ENCODE results near the gene SEMA4A.
"Not testable (repeated sequence)": the region's sequence is repeated elsewhere in the genome, so short reads cannot be mapped to it uniquely, and the experiment has no call there.

Gene SEMA4A

GRCh38 chr1:156213644-156213966, 60.2 kb downstream of the SEMA4A start:
- H3K9me3 ChIP-seq (replicated peaks; ENCODE audit: low read length): no peaks in the 10 kb centered on the region
- H3K4me2 ChIP-seq (ENCODE audit: low read length): peak overlapping the region; percentile 99
- H3K4me3 ChIP-seq (ENCODE audit: low read length): peak overlapping the region; percentile 87
- peaks cover 18% of the 10 kb centered on the region for H3K4me1 ChIP-seq (ENCODE audit: control insufficient read depth, insufficient read depth, low read length)
- H3K36me3 ChIP-seq (ENCODE audit: insufficient read depth, low read length): peaks cover 20% of the 10 kb centered on the region
- peak overlapping the region; percentile 94 for H3K9ac ChIP-seq (ENCODE audit: low read depth, low read length)
- H3K27me3 ChIP-seq (ENCODE audit: control insufficient read depth, insufficient read depth, low read length): no peaks in the 10 kb centered on the region

- Histone ChIP-seq H3K4me2 (ENCODE audit: low read length) (peak overlapping the region; percentile 99), H3K36me3 (ENCODE audit: insufficient read depth, low read length) (peaks cover 20% of the 10 kb centered on the region), H3K9me3 (replicated peaks; ENCODE audit: low read length) (no peaks in the 10 kb centered on the region), H3K9ac (ENCODE audit: low read depth, low read length) (peak overlapping the region; percentile 94), H3K27me3 (ENCODE audit: control insufficient read depth, insufficient read depth, low read length) (no peaks in the 10 kb centered on the region), H3K4me1 (ENCODE audit: control insufficient read depth, insufficient read depth, low read length) (peaks cover 18% of the 10 kb centered on the region), H3K4me3 (ENCODE audit: low read length) (peak overlapping the region; percentile 87)
Measured at GRCh38 chr1:156214024-156214748, 60.8 kb downstream of the SEMA4A start.

- not testable (repeated sequence) for H3K4me3 ChIP-seq (ENCODE audit: low read length); H3K9ac ChIP-seq (ENCODE audit: low read depth, low read length); H3K9me3 ChIP-seq (replicated peaks; ENCODE audit: low read length); H3K27me3 ChIP-seq (ENCODE audit: control insufficient read depth, insufficient read depth, low read length); H3K36me3 ChIP-seq (ENCODE audit: insufficient read depth, low read length); H3K4me2 ChIP-seq (ENCODE audit: low read length)
- H3K4me1 ChIP-seq (ENCODE audit: control insufficient read depth, insufficient read depth, low read length): peaks cover 18% of the 10 kb centered on the region
Measured at GRCh38 chr1:156216361-156217086, 63.1 kb downstream of the SEMA4A start.

GRCh38 chr1:156217871-156218270, 64.5 kb downstream of the SEMA4A start:
- Histone ChIP-seq H3K4me2 (ENCODE audit: low read length) (no peak overlapping the region), H3K9ac (ENCODE audit: low read depth, low read length) (no peak overlapping the region)

GRCh38 chr1:156220226-156220625, 66.8 kb downstream of the SEMA4A start:
- H3K4me2 ChIP-seq (ENCODE audit: low read length): no peak overlapping the region
- peaks cover 17% of the 10 kb centered on the region for H3K36me3 ChIP-seq (ENCODE audit: insufficient read depth, low read length)
- H3K4me3 ChIP-seq (ENCODE audit: low read length): no peak overlapping the region
- H3K27me3 ChIP-seq (ENCODE audit: control insufficient read depth, insufficient read depth, low read length): no peaks in the 10 kb centered on the region
- H3K9me3 ChIP-seq (replicated peaks; ENCODE audit: low read length): no peaks in the 10 kb centered on the region
- no peak overlapping the region for H3K9ac ChIP-seq (ENCODE audit: low read depth, low read length)
- peaks cover 15% of the 10 kb centered on the region for H3K4me1 ChIP-seq (ENCODE audit: control insufficient read depth, insufficient read depth, low read length)

More at GRCh38 chr1:156217871-156218270, 64.5 kb downstream of the SEMA4A start:
- Histone ChIP-seq H3K27me3 (ENCODE audit: control insufficient read depth, insufficient read depth, low read length) (no peaks in the 10 kb centered on the region), H3K36me3 (ENCODE audit: insufficient read depth, low read length) (peaks cover 12% of the 10 kb centered on the region), H3K4me1 (ENCODE audit: control insufficient read depth, insufficient read depth, low read length) (peaks cover 19% of the 10 kb centered on the region), H3K9me3 (replicated peaks; ENCODE audit: low read length) (no peaks in the 10 kb centered on the region), H3K4me3 (ENCODE audit: low read length) (no peak overlapping the region)

- Histone ChIP-seq H3K9ac (ENCODE audit: low read depth, low read length) (no peak overlapping the region), H3K36me3 (ENCODE audit: insufficient read depth, low read length) (peaks cover 17% of the 10 kb centered on the region), H3K27me3 (ENCODE audit: control insufficient read depth, insufficient read depth, low read length) (no peaks in the 10 kb centered on the region), H3K4me1 (ENCODE audit: control insufficient read depth, insufficient read depth, low read length) (peaks cover 15% of the 10 kb centered on the region), H3K4me2 (ENCODE audit: low read length) (no peak overlapping the region), H3K4me3 (ENCODE audit: low read length) (no peak overlapping the region), H3K9me3 (replicated peaks; ENCODE audit: low read length) (no peaks in the 10 kb centered on the region)
Measured at GRCh38 chr1:156221986-156222692, 68.8 kb downstream of the SEMA4A start.

GRCh38 chr1:156225677-156226014, 72.3 kb downstream of the SEMA4A start:
- Histone ChIP-seq H3K27me3 (ENCODE audit: control insufficient read depth, insufficient read depth, low read length) (no peaks in the 10 kb centered on the region), H3K4me2 (ENCODE audit: low read length) (no peak overlapping the region), H3K9ac (ENCODE audit: low read depth, low read length) (no peak overlapping the region), H3K4me3 (ENCODE audit: low read length) (no peak overlapping the region), H3K36me3 (ENCODE audit: insufficient read depth, low read length) (peaks cover 21% of the 10 kb centered on the region), H3K9me3 (replicated peaks; ENCODE audit: low read length) (no peaks in the 10 kb centered on the region), H3K4me1 (ENCODE audit: control insufficient read depth, insufficient read depth, low read length) (peaks cover 8% of the 10 kb centered on the region)

GRCh38 chr1:156226116-156226538, 72.7 kb downstream of the SEMA4A start:
- Histone ChIP-seq H3K4me3 (ENCODE audit: low read length) (no peak overlapping the region), H3K9me3 (replicated peaks; ENCODE audit: low read length) (no peaks in the 10 kb centered on the region), H3K9ac (ENCODE audit: low read depth, low read length) (no peak overlapping the region), H3K27me3 (ENCODE audit: control insufficient read depth, insufficient read depth, low read length) (no peaks in the 10 kb centered on the region), H3K36me3 (ENCODE audit: insufficient read depth, low read length) (peaks cover 21% of the 10 kb centered on the region), H3K4me1 (ENCODE audit: control insufficient read depth, insufficient read depth, low read length) (peaks cover 8% of the 10 kb centered on the region), H3K4me2 (ENCODE audit: low read length) (no peak overlapping the region)

- H3K9me3 ChIP-seq (replicated peaks; ENCODE audit: low read length): no peaks in the 10 kb centered on the region
- no peak overlapping the region for H3K4me3 ChIP-seq (ENCODE audit: low read length)
- H3K9ac ChIP-seq (ENCODE audit: low read depth, low read length): no peak overlapping the region
- no peak overlapping the region for H3K4me2 ChIP-seq (ENCODE audit: low read length)
- H3K36me3 ChIP-seq (ENCODE audit: insufficient read depth, low read length): peaks cover 16% of the 10 kb centered on the region
- no peaks in the 10 kb centered on the region for H3K27me3 ChIP-seq (ENCODE audit: control insufficient read depth, insufficient read depth, low read length)
- peaks cover 8% of the 10 kb centered on the region for H3K4me1 ChIP-seq (ENCODE audit: control insufficient read depth, insufficient read depth, low read length)
Measured at GRCh38 chr1:156226782-156227181, 73.4 kb downstream of the SEMA4A start.
